ENCODE measurements around the gene MGST2. TPM values are rescaled to one million over a fixed set of nuclear protein-coding genes. Genes with fewer than 3 reads are reported as not detected.
A peak's percentile ranks its signal among the peaks of the same experiment; 100 is the strongest.
"Not testable (repeated sequence)": the region's sequence is repeated elsewhere in the genome, so short reads cannot be mapped to it uniquely, and the experiment has no call there.

The MGST2 gene
- total RNA-seq, 1 donor from 2014 or later = 66.3 TPM

GRCh38 chr4:139625482-139625881 lies 40.1 kb upstream of the MGST2 start:
- DNase-seq (ENCODE audit: low read depth) = no peak
- no peak for TF ChIP-seq CTCF (conservative IDR thresholded peaks at IDR 0.05; ENCODE audit: low read depth, low read length)
- H3K4me3 ChIP-seq (ENCODE audit: low read depth, low read length) = no peak overlapping the region

GRCh38 chr4:139628184-139629012 lies 37.2 kb upstream of the MGST2 start:
- no peak overlapping the region for H3K4me3 ChIP-seq (ENCODE audit: low read depth, low read length)
- no peak for DNase-seq (ENCODE audit: low read depth)
- no peak for TF ChIP-seq CTCF (conservative IDR thresholded peaks at IDR 0.05; ENCODE audit: low read depth, low read length)

- DNase-seq (ENCODE audit: low read depth) = no peak
- H3K4me3 ChIP-seq (ENCODE audit: low read depth, low read length) = no peak overlapping the region
- no peak for TF ChIP-seq CTCF (conservative IDR thresholded peaks at IDR 0.05; ENCODE audit: low read depth, low read length)
Measured at GRCh38 chr4:139629436-139630125, 36.0 kb upstream of the MGST2 start.

- no peak overlapping the region for H3K4me3 ChIP-seq (ENCODE audit: low read depth, low read length)
- no peak for TF ChIP-seq CTCF (conservative IDR thresholded peaks at IDR 0.05; ENCODE audit: low read depth, low read length)
Measured at GRCh38 chr4:139630126-139630495, 35.5 kb upstream of the MGST2 start.

GRCh38 chr4:139630991-139631390 lies 34.6 kb upstream of the MGST2 start:
- DNase-seq (ENCODE audit: low read depth) = no peak
- no peak for TF ChIP-seq CTCF (conservative IDR thresholded peaks at IDR 0.05; ENCODE audit: low read depth, low read length)

More at GRCh38 chr4:139630126-139630495, 35.5 kb upstream of the MGST2 start:
- DNase-seq (ENCODE audit: low read depth) = no peak

GRCh38 chr4:139631791-139632190 lies 33.8 kb upstream of the MGST2 start:
- TF ChIP-seq CTCF (conservative IDR thresholded peaks at IDR 0.05; ENCODE audit: low read depth, low read length) = no peak
- H3K4me3 ChIP-seq (ENCODE audit: low read depth, low read length) = no peak overlapping the region
- no peak for DNase-seq (ENCODE audit: low read depth)

More at GRCh38 chr4:139630991-139631390, 34.6 kb upstream of the MGST2 start:
- H3K4me3 ChIP-seq (ENCODE audit: low read depth, low read length) = no peak overlapping the region

GRCh38 chr4:139632739-139633138 lies 32.9 kb upstream of the MGST2 start:
- not testable (repeated sequence) for DNase-seq (ENCODE audit: low read depth)
- H3K4me3 ChIP-seq (ENCODE audit: low read depth, low read length) = peak overlapping the region; percentile 51

Measured in epithelial cell of proximal tubule (primary cell).